AG08396 (cell line): ENCODE results near the gene DPEP1.
"Not testable (repeated sequence)": the region's sequence is repeated elsewhere in the genome, so short reads cannot be mapped to it uniquely, and the experiment has no call there.

Source experiments
- DNase-seq: peaks from one replicate; pipeline ENCODE4 v3.0.0; 2012; ENCODE audit warnings: low spot score, mixed read lengths

Gene DPEP1

DNA sequence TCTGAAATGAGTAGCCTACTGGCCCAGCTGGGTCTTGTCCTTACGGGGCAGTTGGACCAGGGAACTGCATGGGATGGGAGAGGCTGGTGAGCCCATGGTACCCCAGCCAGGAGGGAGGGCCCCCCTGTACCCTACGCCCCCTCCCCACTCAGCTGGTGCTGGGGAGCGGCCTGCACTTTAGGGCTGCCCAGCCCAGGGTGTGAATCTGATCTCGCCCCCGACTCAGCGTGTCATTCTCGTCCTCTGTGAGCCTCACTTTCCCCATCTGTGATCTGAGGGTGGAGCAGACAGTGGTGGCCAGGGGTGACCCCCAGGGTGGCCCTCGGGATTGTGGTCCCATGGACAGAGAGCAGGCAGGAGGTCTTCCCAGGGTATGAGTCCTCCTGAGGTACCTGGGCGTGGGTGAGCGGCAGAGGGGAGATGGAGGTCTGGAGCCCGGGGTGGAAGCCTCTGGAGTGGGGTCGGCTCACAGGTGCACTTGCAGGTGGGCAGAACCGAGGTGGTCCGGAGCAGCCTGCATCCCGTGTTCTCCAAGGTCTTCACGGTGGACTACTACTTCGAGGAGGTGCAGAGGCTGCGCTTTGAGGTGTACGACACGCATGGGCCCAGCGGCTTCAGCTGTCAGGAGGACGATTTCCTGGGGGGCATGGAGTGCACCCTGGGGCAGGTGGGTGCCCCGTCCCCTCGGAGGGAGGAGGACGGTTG is 36.2 kb upstream of the DPEP1 start:
- DNase-seq: no peak

DNA sequence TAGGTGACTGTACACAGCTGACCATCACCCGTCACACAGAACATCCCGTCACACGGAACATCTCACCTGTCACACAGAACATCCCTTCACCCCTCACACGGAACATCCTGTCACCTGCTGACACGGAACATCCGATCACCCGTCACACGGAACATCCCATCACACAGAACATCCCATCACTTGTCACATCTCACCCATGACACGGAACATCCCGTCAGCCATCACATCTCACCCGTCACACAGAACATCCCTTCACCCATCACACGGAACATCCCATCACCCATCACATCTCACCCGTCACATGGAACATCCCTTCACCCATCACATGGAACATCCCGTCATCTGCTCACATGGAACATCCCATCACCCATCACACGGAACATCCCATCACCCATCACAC is 34.1 kb upstream of the DPEP1 start:
- no peak for DNase-seq

DNA sequence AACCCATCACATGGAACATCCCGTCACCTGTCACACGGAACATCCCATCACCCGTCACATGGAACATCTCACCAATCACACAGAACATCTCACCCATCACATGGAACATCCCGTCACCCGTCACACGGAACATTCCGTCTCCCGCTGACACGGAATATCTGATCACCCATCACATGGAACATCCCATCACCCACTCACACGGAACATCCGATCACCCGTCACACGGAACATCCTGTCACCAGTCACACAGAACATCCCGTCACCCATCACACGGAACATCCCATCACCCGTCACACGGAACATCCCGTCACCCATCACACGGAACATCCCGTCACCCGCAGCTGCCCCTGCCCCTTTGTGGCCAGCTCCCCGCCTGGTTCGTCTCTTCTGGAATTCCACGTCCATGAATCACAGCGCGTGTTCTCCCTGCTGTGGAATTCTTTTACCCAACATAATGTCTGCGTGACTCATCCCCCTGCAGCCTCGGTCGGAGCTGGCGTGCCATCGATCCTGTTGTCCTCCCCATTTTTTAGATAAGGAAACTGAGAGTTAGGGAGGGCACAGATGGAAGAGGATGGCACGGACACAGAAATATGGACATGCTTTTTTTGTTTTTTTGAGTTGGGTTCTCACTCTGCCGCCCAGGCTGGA is 32.3 kb upstream of the DPEP1 start:
- peak; percentile 96 for DNase-seq

DNA sequence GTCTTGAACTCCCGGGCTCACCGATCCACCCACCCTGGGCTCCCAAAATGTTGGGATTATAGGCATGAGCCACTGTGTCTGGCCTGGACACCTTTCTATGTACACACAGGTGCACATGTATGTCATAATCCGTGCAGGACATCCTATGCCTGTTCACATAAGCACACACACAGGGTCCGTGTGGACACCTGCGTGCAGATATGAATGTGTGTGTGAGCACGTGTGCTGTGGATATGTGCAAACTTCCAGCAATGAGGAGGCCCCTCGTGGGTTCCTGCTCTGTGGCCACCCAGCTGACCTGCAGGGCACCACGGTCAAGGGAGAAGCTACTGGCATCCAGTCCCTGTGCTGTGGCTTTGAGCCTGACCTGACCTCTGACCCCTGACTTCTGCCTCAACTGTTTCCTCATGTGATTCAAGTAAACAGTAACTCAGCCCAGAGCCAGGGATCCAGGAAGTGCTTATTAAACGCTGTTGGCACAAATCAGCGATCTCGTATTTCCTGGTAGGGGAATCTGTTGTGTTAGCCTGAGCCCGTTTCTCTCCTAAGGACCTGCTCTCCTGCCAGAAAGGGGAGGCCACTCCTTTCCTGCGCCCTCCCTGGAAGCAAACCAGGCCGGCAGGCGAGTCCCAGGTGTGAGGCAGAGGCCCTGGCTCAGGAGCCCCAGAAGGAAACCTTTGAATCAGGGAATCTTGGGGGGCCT is 31.4 kb upstream of the DPEP1 start:
- peak; percentile 69 for DNase-seq

DNA sequence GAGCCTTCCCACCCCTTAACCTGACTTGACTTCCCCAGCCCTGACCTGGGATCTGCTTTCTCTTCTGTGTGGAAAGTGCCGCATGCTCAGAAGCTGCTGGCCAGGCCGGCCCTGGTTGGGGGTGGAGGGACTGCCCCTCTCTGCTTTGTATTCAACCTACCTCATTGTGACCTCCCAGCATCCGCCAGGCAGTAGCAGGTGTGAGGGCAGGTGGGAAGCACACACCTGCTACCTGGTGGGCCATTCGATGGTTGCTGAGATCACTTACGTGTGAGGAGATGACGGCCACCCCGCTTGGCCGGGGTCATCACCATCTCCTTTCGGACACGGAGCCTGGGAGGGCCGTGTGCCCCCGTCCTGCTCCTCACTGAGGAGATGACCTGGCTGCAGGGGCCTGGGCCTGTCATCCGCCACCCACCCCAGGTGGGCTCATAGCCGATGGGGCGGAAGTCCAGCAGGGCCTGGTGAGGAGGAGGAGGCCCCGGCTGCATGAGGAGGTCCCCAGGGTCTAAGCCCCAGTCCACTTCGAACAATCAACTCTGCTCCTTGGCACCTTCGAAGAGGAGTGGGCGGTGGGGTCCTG is 30.7 kb upstream of the DPEP1 start:
- DNase-seq: no peak

DNA sequence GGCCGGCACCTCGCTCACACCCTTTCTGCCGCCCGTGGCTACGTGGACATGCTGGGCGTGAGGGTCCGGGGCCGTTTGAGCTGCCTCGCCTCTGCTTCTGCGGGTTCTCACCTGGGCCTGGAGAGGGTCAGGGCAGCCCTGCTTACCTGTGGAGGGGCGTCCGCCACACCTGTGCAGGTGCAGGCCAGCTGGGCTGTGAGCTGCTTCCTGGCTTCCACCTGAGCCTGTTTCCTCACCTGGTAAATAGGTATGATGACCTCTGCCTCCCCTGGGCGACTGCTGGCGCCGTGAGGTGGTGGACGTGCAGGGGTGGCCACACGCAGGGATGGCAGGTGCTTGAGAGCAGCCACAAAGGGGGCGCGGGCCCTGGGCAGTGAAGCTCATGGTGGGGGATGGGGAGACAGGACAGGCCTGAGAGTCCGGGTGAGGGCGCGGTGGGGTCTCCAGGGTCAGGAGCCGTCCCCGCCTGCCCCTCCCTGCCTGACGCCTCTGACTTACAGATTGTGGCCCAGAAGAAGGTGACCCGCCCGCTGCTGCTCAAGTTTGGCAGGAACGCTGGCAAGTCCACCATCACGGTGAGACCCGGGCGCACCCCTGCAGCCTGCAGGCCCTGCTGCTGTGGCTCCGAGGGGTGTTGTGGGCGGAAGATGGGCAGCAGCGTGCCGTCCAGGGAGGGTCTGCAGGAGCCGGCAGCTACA is 30.1 kb upstream of the DPEP1 start:
- no peak for DNase-seq

DNA sequence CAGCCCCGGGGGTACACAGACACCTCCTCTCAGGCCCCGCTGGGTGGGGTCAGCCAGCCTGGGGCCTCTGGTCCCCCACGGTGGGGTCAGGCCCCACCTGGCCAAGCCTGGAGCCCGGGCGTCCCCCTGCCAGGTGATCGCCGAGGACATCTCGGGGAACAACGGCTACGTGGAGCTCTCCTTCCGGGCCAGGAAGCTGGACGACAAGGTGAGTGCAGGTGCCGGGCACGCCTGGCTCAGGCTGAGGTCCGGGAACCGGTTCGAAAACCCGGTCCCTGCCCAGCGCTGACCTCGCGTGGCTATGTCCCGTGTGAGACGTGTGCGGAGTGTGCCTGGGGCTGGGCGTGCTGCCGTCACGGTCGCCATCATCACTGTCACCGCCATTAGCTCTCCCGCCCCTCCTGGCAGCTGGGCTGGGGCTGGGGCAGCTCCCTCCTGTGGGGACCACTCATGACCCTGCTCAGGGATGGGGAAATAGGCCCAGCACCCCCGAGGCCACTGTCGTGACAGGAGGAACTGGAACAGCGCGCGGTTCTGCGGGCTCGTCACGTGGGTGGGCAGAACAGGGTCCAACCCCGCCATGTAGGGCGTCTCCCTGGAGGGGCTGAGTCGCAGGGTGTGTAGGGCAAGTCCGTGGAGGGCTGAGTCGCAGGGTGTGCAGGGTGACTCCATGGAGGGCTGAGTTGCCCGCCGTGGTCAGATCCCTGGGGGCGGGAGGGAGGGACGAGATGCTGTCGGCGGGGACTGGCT is 29.4 kb upstream of the DPEP1 start:
- no peak for DNase-seq

DNA sequence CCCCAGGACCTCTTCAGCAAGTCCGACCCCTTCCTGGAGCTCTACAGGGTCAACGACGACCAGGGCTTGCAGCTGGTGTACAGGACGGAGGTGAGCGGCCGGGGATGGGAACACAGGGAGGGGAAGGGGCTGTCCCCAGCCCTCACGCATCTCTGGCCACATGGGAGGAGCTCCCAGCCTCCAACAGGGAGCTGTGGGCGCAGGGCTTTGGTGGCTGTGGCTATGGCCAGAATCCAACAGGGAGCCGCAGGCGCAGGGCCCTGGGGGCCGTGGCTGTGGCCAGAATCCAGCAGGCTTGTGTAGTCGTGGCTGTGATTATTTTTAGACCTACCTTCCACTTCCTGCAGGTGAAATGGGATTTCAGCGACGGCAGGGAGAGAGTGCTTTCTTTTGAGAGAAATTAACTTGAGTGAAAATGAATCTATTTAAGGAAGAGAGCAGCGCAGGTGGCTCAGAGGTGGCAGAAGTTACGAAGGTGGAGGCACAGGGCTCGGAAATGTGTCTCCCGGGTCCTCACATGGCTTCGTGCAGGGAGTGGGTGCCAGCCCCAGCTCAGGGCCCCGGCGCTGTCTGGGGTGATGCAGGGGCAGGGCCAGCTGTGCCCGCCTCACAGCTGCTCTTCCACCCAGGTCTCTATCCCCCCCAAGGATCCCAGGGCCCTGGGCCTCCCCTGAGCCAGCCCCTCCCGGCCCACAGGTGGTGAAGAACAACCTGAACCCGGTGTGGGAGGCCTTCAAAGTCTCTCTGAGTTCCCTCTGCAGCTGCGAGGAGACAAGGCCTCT is 28.5 kb upstream of the DPEP1 start:
- no peak for DNase-seq

DNA sequence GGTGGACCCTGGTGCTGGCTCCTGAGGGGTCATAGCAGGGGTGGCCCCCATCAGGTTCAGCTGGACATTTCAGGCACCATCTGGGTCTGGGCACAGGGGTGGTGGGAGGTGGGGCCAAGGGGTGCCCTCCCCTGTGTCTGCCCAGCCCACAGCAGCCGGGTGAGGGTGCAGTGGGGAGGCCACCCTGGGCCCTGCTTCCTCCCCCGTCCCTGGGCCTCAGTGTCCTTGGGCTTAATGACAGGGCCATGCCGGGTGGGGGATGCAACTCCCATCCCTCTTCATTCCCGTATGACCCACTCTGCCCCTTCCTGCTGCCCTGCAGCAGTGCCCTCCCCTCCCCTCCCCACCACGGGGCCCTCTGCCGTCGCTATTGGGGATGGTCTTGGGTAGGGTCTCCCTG is 27.2 kb upstream of the DPEP1 start:
- DNase-seq: no peak

DNA sequence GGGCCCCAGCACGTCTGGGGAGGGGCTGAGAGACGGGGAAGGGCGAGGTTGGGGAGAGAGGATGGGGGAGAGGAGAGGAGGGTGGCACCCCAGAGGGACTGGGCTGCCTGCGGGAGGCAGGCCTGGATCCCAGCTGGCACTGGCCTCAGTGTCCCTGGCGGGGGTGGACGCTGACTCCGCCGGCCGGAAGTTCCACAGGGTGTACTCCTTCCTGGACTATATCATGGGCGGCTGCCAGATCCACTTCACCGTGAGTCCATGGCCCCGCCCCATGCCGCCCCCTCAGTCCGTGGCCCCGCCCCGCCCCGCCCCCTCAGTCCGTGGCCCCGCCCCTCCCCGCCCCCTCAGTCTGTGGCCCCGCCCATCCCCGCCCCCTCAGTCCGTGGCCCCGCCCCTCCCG is 26.6 kb upstream of the DPEP1 start:
- no peak for DNase-seq

DNA sequence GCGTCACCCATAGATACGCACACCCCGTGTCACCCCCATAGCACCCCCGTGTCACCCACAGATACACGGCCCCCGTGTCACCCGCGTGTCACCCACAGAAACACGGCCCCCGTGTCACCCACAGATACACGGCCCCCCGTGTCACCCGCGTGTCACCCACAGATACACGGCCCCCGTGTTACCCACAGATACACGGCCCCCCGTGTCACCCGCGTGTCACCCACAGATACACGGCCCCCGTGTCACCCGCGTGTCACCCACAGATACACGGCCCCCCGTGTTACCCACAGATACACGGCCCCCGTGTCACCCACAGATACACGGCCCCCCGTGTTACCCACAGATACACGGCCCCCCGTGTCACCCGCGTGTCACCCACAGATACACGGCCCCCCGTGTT is 25.8 kb upstream of the DPEP1 start:
- DNase-seq: not testable (repeated sequence)

DNA sequence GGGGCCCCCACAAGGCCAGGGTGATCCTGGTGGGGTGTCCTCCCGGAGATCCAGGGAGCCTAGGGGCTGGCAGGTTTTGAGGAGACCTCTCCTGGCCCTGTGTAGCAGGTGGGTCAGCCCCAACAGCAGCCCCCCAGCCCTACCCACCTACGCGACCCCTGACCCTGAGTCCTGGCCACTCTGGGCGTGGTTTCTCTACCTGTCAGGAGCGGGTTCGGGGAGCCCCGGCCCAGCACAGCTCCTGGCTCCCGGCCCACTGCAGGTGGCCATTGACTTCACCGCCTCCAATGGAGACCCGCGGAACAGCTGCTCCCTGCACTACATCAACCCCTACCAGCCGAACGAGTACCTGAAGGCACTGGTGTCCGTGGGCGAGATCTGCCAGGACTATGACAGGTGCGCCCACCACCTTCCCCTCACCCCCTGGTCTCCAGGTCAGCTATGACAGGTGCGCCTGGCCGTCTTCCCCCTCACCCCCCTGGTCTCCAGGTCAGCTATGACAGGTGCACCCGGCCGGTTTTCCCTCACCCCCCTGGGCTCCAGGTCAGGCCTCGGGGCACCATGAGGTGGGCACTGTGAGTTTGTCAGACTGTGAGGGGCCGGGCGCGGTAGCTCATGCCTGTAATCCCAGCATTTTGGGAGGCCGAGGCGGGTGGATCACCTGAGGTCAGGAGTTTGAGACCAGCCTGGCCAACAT is 24.9 kb upstream of the DPEP1 start:
- no peak for DNase-seq

DNA sequence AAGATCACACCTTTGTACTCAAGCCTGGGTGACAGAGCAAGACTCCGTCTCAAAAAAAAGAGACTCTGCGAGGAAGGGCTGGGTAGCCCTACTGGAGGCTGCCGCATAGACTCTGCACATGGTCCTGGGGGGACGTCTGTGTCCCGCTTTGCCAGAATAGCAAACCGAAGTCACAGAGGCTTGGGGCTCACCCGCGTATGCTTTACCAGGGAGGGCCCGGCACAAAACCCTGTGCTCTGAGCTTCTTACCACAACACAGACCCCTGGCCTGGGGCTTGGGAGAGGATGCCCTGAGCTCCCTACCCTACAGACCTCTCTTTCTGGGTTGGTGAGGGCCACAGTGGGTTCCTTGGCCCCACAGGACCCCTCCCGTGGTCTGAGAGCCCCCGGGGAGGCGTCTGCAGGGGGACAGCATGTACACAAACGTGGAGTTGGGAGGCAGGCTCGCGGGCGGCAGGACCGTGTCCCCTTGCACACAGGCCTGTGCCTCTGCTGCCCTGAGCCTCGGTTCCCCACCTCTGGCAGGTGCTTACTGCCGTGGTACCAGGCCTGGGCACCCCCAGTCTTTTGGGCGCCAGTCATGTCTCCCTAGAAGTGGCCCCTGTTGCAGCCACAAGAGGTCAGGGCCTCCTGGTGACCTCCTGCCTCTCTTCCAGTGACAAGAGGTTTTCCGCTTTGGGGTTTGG is 24.1 kb upstream of the DPEP1 start:
- no peak for DNase-seq

DNA sequence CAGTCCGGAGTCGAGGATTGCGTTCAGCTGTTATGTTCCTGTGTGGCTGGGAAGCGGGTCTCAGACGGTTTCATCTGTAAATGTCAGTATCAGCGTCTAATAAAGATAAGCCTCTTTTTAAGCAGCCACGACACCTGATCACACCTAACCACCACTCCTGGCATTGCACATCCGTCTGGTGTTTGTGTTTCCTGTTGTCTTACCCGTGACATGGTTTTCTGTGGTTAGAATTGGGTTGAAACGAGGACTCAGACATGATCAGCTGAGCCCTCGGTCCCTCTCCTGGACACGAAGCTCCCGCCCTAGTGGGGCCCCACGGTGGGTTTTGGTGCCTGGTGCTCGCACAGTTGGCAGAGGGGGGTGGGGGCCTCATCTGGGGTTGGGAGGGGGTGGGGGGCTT is 19.6 kb upstream of the DPEP1 start:
- no peak for DNase-seq

DNA sequence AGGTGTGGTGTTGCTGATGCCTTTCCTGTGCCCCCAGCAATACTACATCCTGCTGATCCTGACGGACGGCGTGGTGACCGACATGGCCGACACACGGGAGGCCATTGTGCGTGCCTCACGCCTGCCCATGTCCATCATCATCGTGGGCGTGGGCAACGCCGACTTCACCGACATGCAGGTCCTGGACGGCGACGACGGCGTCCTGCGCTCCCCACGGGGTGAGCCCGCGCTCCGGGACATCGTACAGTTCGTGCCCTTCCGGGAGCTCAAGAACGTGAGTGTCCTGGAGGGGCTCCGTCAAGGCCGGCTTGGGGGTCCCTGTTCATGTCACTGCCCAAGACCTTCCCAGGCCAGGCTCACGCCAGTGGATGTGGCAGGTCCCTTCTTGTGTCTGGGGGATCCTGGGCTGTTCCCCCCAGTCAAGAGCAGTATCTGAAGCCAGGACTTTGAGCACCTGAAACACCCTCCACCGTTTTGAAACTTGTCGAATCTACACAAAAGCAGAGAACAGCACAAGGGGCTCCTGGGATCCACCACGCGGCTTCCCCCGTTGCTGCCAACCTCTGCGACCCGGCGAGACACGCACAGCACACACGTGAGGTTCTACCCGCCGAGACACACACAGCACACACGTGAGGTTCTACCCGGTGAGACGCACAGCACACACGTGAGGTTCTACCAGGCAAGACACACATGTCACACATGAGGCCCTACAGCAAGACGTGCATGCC is 17.9 kb upstream of the DPEP1 start:
- DNase-seq: no peak

DNA sequence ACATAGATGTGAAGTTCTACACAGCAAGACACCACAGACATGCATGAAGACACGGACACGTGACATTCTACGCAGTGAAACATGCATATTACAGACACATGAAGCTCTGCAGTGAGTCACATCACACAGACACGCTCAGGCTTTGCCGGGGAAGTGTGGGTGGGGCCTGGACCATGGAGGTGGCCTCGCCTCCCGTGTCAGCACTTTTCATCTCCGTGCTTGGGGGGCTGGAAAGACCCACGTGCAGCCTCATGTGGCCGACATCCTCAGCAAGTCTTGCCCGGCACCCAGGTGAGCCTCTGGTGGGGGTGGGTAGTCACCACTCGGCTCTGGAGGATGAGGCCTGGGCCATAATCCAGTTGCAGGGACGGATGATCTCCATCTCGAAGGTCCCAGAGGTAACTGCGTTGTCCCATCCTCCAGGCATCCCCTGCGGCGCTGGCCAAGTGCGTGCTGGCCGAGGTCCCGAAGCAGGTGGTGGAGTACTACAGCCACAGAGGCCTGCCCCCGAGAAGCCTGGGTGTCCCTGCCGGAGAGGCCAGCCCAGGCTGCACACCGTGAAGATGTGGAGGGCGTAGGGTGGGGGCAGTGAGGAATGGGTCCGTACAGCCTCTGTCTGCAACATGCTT is 17.3 kb upstream of the DPEP1 start:
- no peak for DNase-seq

DNA sequence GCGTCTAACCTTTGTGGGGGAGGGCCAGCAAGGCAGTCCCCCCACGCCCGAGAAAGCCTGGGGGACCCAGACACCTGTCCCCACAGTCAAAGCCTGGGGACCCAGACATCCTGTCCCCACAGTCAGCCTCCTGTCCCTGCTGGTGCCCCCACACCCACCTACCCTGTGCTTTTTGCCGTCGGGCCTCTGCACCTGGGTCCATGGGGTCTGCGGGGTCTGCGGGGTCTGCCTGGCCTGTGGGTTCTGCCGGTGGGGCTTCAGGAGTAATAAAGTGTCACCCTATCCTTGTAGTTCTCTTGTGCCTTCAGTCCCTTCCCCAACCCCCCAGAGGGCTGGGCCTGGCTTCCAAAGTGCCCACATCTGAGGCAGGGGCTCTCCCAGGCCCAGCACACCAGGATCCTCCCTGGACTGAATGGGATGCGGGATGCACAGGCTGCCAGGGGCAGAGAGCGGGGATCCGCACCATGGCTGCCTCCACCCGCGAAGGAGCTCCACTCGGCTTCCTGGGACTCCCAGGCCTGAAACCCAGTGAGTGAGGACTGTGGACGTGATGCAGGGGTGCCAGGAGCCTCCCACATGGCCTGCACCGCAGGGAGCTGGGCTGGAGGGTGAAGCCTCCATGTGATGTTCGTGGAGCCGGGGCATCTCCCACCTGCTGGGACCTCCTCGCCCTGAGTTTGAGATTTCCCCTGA is 16.3 kb upstream of the DPEP1 start:
- no peak for DNase-seq

DNA sequence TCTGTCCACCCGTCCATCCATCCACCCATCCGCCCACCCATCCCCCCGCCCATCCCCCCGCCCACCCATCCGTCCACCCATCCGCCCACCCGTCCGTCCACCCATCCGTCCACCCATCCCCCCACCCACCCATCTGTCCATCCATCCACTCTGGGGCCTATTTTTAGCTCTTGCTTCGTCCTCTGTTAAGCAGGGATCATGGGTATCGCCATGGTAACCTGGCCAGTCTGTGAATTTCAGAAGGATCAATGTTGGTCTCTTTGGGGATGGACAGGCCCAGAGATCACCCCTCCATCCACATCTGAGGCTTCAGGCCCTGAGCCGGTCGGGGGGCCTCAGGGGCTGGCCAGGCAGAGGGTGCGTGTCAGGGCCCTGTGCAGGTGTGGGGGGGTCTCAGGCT is 15.2 kb upstream of the DPEP1 start:
- DNase-seq: peak; percentile 76
